ENCODE measurements around the gene CDV3.
"Not testable (repeated sequence)": the region's sequence is repeated elsewhere in the genome, so short reads cannot be mapped to it uniquely, and the experiment has no call there.

The CDV3 gene

GRCh38 chr3:133573629-133574194 lies at the start of gene CDV3:
TSS of gene CDV3 (plus strand) at chr3:133573686. CDS start at chr3:133574045, 359 bp downstream.
- DNase-seq = no peak

- DNase-seq = not testable (repeated sequence)
Measured at GRCh38 chr3:133523758-133524157, 49.7 kb upstream of the CDV3 start.

GRCh38 chr3:133525435-133525834 lies 48.1 kb upstream of the CDV3 start:
- DNase-seq = no peak

- DNase-seq = no peak
Measured at GRCh38 chr3:133527081-133527715, 46.3 kb upstream of the CDV3 start.

GRCh38 chr3:133529809-133530208 lies 43.7 kb upstream of the CDV3 start:
- DNase-seq = no peak

GRCh38 chr3:133531981-133532380 lies 41.5 kb upstream of the CDV3 start:
- DNase-seq = no peak

GRCh38 chr3:133532951-133533350 lies 40.5 kb upstream of the CDV3 start:
- DNase-seq = no peak

- no peak for DNase-seq
Measured at GRCh38 chr3:133535971-133536881, 37.3 kb upstream of the CDV3 start.

GRCh38 chr3:133537131-133537530 lies 36.4 kb upstream of the CDV3 start:
- DNase-seq = not testable (repeated sequence)

- DNase-seq = no peak
Measured at GRCh38 chr3:133538154-133538553, 35.3 kb upstream of the CDV3 start.

- DNase-seq = no peak
Measured at GRCh38 chr3:133540896-133541674, 32.4 kb upstream of the CDV3 start.

GRCh38 chr3:133542871-133543270 lies 30.6 kb upstream of the CDV3 start:
- DNase-seq = no peak

- not testable (repeated sequence) for DNase-seq
Measured at GRCh38 chr3:133544983-133545382, 28.5 kb upstream of the CDV3 start.

- DNase-seq = no peak
Measured at GRCh38 chr3:133547432-133548041, 25.9 kb upstream of the CDV3 start.

- DNase-seq = no peak
Measured at GRCh38 chr3:133548090-133548489, 25.4 kb upstream of the CDV3 start.

GRCh38 chr3:133549565-133549964 lies 23.9 kb upstream of the CDV3 start:
- DNase-seq = no peak

- DNase-seq = not testable (repeated sequence)
Measured at GRCh38 chr3:133551589-133551988, 21.9 kb upstream of the CDV3 start.

GRCh38 chr3:133561679-133562078 lies 11.8 kb upstream of the CDV3 start:
- no peak for DNase-seq

- no peak for DNase-seq
Measured at GRCh38 chr3:133562376-133562775, 11.1 kb upstream of the CDV3 start.

GRCh38 chr3:133563186-133563591 lies 10.3 kb upstream of the CDV3 start:
- DNase-seq = no peak

- no peak for DNase-seq
Measured at GRCh38 chr3:133563816-133564215, 9.7 kb upstream of the CDV3 start.

GRCh38 chr3:133568294-133569014 lies 5.0 kb upstream of the CDV3 start:
- no peak for DNase-seq
